CD14-positive monocyte (primary cell): ENCODE measurements around the gene FHIT. TPM values are rescaled to one million over a fixed set of nuclear protein-coding genes. Genes with fewer than 3 reads are reported as not detected.

Source experiments
- DNase-seq, 3 donors: peaks; one replicate each; pipeline ENCODE4 v3.0.0-alpha.2; 2011 to 2022
- H2AFZ ChIP-seq: 2 replicates; pipeline ENCODE4 v1.6.0; 2012; ENCODE audit warnings: mild to moderate bottlenecking, low read depth, low read length, inconsistent platforms; ENCODE audit not compliant: insufficient read depth, poor library complexity, severe bottlenecking
- H3K27ac ChIP-seq, 2 donors: 1 replicate in 1 of 2; 2 replicates in 1 of 2; pipeline ENCODE4 v1.5.1; 2012 to 2013; ENCODE audit warnings: low read length in 2 of 2, control low read depth in 1 of 2, inconsistent platforms in 1 of 2, low read depth in 1 of 2, mild to moderate bottlenecking in 1 of 2
- H3K27me3 ChIP-seq, 2 donors: one replicate each; pipeline versions ENCODE4 v1.6.0 to v1.6.1; 2011 to 2013; ENCODE audit warnings: low read length in 2 of 2; ENCODE audit not compliant: control insufficient read depth in 2 of 2, insufficient read depth in 2 of 2
- H3K36me3 ChIP-seq, 2 donors: replicated peaks in 1 of 2; 1 replicate in 1 of 2; 2 replicates in 1 of 2; pipeline versions ENCODE4 v1.5.1 to v1.6.1; 2012 to 2013; ENCODE audit warnings: low read length in 2 of 2, control low read depth in 1 of 2, inconsistent platforms in 1 of 2, mild to moderate bottlenecking in 1 of 2; ENCODE audit not compliant: insufficient read depth in 2 of 2, control insufficient read depth in 1 of 2
- H3K4me1 ChIP-seq, 2 donors: 1 replicate in 1 of 2; 2 replicates in 1 of 2; pipeline versions ENCODE4 v1.5.1 to v1.6.1; 2012 to 2013; ENCODE audit warnings: low read length in 2 of 2, control low read depth in 1 of 2, inconsistent platforms in 1 of 2, mild to moderate bottlenecking in 1 of 2, moderate library complexity in 1 of 2; ENCODE audit not compliant: insufficient read depth in 2 of 2, control insufficient read depth in 1 of 2
- H3K4me2 ChIP-seq: replicated peaks from 2 replicates; pipeline ENCODE3; 2012; ENCODE audit warnings: low read length, moderate library complexity, mild to moderate bottlenecking; ENCODE audit not compliant: poor library complexity, severe bottlenecking; ENCODE audit errors: extremely low read depth
- H3K4me3 ChIP-seq, 3 experiments: fragments of 200-600 bp in 1 of 3; sonication (generic) in 1 of 3; replicated peaks in 1 of 3; 1 replicate in 2 of 3; 2 replicates in 1 of 3; pipeline ENCODE4 v1.5.1; 2011 to 2013; ENCODE audit warnings: low read length in 3 of 3, mild to moderate bottlenecking in 3 of 3, control low read depth in 2 of 3, low read depth in 2 of 3, inconsistent platforms in 1 of 3, moderate library complexity in 1 of 3
- H3K79me2 ChIP-seq: 2 replicates; pipeline ENCODE4 v1.6.0; 2012; ENCODE audit warnings: mild to moderate bottlenecking, control low read depth, inconsistent platforms, low read length, moderate library complexity; ENCODE audit not compliant: insufficient read depth
- H3K9ac ChIP-seq: 2 replicates; pipeline ENCODE4 v1.6.0; 2017; ENCODE audit warnings: low read length, mild to moderate bottlenecking; ENCODE audit not compliant: insufficient read depth, poor library complexity, severe bottlenecking
- H3K9me3 ChIP-seq, 2 donors: replicated peaks in 1 of 2; 1 replicate in 1 of 2; 2 replicates in 1 of 2; pipeline versions ENCODE4 v1.5.1 to v1.6.1; 2012 to 2013; ENCODE audit warnings: low read length in 2 of 2, control low read depth in 1 of 2; ENCODE audit not compliant: control insufficient read depth in 1 of 2, insufficient read depth in 1 of 2
- H4K20me1 ChIP-seq: 2 replicates; pipeline ENCODE4 v1.6.0; 2012; ENCODE audit warnings: mild to moderate bottlenecking, low read length, control low read depth, moderate library complexity; ENCODE audit not compliant: insufficient read depth
- H3K27ac Mint-ChIP-seq, 7 donors: one replicate each; pipeline ENCODE4 v1.8.0; 2020; ENCODE audit warnings: mild to moderate bottlenecking in 7 of 7, mixed read lengths in 7 of 7, moderate library complexity in 6 of 7, inconsistent platforms in 2 of 7
- H3K27me3 Mint-ChIP-seq, 3 donors: one replicate each; pipeline ENCODE4 v1.8.0; 2021 to 2022; ENCODE audit warnings: low read depth in 3 of 3, mild to moderate bottlenecking in 3 of 3, mixed read lengths in 3 of 3, moderate library complexity in 3 of 3, inconsistent platforms in 1 of 3
- H3K36me3 Mint-ChIP-seq, 2 donors: one replicate each; pipeline ENCODE4 v1.8.0; 2020; ENCODE audit warnings: mixed read lengths in 2 of 2, inconsistent platforms in 1 of 2, mild to moderate bottlenecking in 1 of 2
- H3K4me1 Mint-ChIP-seq: one replicate; pipeline ENCODE4 v1.8.0; 2020; ENCODE audit warnings: mild to moderate bottlenecking, mixed read lengths
- H3K4me3 Mint-ChIP-seq, 2 donors: one replicate each; pipeline ENCODE4 v1.8.0; 2020; ENCODE audit warnings: mild to moderate bottlenecking in 2 of 2, mixed read lengths in 2 of 2, moderate library complexity in 1 of 2
- H3K9me3 Mint-ChIP-seq, 7 donors: one replicate each; pipeline ENCODE4 v1.8.0; 2020 to 2022; ENCODE audit warnings: mixed read lengths in 7 of 7, mild to moderate bottlenecking in 6 of 7, moderate library complexity in 6 of 7, inconsistent platforms in 2 of 7
- WGBS: methylation state at CpG from one replicate; pipeline ENCODE4 v1.1.5; 2013; ENCODE audit warnings: missing lambda C conversion rate; ENCODE audit not compliant: insufficient coverage; 5-methylcytosine and 5-hydroxymethylcytosine counted together
- intact Hi-C, 2 donors: fragments of 100-400 bp; cut with micrococcal nuclease; formaldehyde crosslinking; loops; one replicate each; pipeline versions ENCODE4 v1.15.0 to v1.15.1; 2023
- polyA plus RNA-seq, 3 donors: library from polyadenylated mRNA; depleted of rRNA in 1 of 3; unstranded in 2 of 3; stranded (reverse) in 1 of 3; fragments of 300-500 nt in 2 of 3; fragments of >200 nt in 1 of 3; fragmentation: Illumina TruSeq in 2 of 3; gene quantifications; 1 replicate in 2 of 3; 2 replicates in 1 of 3; pipeline ENCODE4 v1.2.3, GENCODE V29; 2012 to 2021
- TF ChIP-seq, protein P1 (sequence below): fragments of 200-600 bp; IDR thresholded peaks from one replicate; pipeline ENCODE4 v1.8.0; 2022; ENCODE audit warnings: antibody characterized with exemption, mild to moderate bottlenecking

Gene FHIT
- polyA plus RNA-seq, 3 donors = 1.7 to 3.4 (median 3.2) TPM

DNA sequence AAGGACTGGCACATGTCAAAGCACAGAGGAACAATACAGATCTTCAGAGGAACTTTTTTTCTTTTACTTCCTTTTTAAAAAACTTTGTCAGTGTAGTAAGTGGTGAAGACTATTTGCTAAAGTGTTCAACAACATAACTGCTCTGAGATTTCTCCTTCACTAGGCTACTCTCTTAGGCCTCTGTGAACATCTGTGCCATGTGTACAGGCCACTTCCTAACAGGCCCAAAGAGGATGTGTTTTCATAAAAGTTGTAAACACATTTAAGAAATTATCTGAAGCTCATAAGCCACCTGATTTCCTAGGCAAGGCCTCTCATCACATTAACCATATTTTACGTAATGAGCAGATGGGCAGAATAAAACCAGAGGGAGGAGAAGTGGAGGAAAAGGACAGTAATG is 235.4 kb downstream of the FHIT start:
- H3K27me3 ChIP-seq = no peaks in the 10 kb centered on the region
- no peak overlapping the region for H3K9ac ChIP-seq
- WGBS = no CpG with 5 or more reads among the region's 1 CpG
- H3K27ac ChIP-seq = peak overlapping the region in 1 of 2 donors; percentile 52
- intact Hi-C loops = no loop called here
- no peaks in the 10 kb centered on the region for H4K20me1 ChIP-seq
- H3K4me1 ChIP-seq = peaks cover 0 to 8% of the 10 kb centered on the region in 2 donors
- peak overlapping the region; percentile 10 for H2AFZ ChIP-seq
- H3K79me2 ChIP-seq = no peaks in the 10 kb centered on the region
- Mint-ChIP-seq H3K9me3 (peaks cover 2 to 12% (median 4%) of the 10 kb centered on the region in 7 donors), H3K4me3 (no peak overlapping the region), H3K36me3 (no peaks in the 10 kb centered on the region), H3K4me1 (peaks cover 9% of the 10 kb centered on the region), H3K27me3 (no peaks in the 10 kb centered on the region), H3K27ac (peak overlapping the region; percentile 1 to 81 (median 62))
- H3K36me3 ChIP-seq = no peaks in the 10 kb centered on the region
- TF ChIP-seq, protein P1, sequence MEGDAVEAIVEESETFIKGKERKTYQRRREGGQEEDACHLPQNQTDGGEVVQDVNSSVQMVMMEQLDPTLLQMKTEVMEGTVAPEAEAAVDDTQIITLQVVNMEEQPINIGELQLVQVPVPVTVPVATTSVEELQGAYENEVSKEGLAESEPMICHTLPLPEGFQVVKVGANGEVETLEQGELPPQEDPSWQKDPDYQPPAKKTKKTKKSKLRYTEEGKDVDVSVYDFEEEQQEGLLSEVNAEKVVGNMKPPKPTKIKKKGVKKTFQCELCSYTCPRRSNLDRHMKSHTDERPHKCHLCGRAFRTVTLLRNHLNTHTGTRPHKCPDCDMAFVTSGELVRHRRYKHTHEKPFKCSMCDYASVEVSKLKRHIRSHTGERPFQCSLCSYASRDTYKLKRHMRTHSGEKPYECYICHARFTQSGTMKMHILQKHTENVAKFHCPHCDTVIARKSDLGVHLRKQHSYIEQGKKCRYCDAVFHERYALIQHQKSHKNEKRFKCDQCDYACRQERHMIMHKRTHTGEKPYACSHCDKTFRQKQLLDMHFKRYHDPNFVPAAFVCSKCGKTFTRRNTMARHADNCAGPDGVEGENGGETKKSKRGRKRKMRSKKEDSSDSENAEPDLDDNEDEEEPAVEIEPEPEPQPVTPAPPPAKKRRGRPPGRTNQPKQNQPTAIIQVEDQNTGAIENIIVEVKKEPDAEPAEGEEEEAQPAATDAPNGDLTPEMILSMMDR = no peak
- H3K9me3 ChIP-seq = no peaks in the 10 kb centered on the region
- no peak for DNase-seq
- H3K4me3 ChIP-seq = no peak overlapping the region
- no peak overlapping the region for H3K4me2 ChIP-seq

DNA sequence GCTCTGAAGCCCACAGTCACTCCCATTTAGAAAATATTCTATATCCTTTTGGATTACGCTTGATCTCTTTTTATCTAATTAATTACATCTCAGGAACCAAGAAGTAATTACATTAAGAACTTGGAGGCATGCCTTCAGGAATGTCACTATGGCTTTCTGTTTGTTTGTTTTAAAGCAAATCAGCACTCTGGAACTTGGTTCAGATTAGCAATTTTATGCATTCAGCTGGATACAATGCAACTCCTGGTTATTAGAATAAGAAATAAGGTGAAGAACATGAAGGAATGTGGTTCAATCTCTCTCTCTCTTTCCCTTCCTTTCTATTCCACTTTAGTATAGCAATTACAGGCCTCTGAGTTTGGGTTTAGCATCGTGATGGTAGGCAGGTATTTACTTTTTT is 235.8 kb downstream of the FHIT start:
- Mint-ChIP-seq H3K4me3 (no peak overlapping the region), H3K4me1 (peaks cover 9% of the 10 kb centered on the region), H3K9me3 (peaks cover 0 to 8% (median 3%) of the 10 kb centered on the region in 7 donors), H3K36me3 (no peaks in the 10 kb centered on the region), H3K27ac (peak overlapping the region in 6 of 7 donors; percentile 1 to 81 (median 66)), H3K27me3 (no peaks in the 10 kb centered on the region)
- H3K27me3 ChIP-seq = no peaks in the 10 kb centered on the region
- intact Hi-C loops = no loop called here
- H3K36me3 ChIP-seq = no peaks in the 10 kb centered on the region
- no peak overlapping the region for H3K9ac ChIP-seq
- no peak overlapping the region for H3K4me2 ChIP-seq
- H3K4me1 ChIP-seq = peaks cover 0 to 8% of the 10 kb centered on the region in 2 donors
- H3K27ac ChIP-seq = peak overlapping the region in 1 of 2 donors; percentile 52
- H2AFZ ChIP-seq = peak overlapping the region; percentile 10
- WGBS = no CpG with 5 or more reads among the region's 2 CpGs
- H3K4me3 ChIP-seq = no peak overlapping the region
- TF ChIP-seq, protein P1 = no peak
- no peaks in the 10 kb centered on the region for H3K79me2 ChIP-seq
- no peak for DNase-seq
- no peaks in the 10 kb centered on the region for H3K9me3 ChIP-seq
- no peaks in the 10 kb centered on the region for H4K20me1 ChIP-seq
